NCI-H524 treated with DMSO at 0.1 percent for 48 hours (cell line): ENCODE results near the gene PI4K2A.

ENCODE experiments used
- DNase-seq: peaks from one replicate; lab custom pipeline; 2025; lab: John Stamatoyannopoulos, UW

Gene PI4K2A

DNA sequence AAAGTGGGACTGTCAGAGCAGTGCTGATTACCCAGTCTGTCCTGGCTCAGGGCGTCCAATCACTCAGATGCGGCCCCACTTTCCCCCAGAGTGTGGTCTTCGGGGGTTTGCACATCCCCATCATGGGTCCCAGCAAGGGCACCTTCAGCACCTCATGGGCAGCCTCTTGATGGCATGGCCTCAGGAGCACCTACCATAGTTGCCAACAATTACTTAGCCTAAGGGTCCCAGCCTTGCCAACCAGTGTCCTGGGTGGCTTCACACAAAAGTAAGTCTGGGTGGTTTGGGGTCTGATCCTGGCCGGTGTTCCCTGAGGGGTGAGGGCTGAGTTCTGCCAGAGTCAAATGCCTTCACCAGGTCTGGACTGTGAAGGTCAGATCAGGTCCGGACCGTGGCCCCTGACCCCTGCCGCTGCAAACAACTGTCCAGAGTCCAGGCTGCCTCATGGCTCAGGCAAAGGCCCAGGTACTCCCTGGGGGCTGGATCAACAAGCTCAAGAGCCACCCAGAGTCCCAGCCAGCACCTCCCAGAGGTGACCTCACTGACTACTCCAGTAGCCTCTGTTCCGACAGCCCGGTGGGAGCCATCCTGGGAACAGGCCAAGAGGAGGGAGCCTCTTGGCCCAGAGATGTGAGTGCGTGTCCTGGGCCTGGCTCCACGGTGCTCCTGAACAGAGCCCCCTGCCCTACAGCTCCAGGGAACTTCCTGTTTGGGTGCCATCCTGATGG is 66.8 kb downstream of the PI4K2A start:
- no peak for DNase-seq

DNA sequence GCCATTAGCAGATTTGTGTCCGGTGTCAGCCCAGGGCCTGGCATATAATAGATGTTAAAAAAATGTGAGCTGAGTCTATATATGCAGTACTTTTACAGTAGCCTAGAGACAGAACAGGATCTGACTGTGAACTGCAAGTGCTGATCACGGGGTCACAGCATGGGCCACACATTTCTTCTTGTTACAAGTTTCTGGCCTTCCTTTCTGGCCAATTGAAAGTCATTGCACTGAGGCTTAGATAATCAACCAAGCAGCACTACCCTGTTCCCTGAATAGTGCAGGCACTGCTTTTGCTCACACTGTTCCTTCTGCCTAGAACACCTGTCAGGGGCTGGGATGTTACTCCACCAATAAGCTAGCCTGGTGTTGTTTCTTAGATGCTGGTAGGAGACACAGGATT is 67.7 kb downstream of the PI4K2A start:
- DNase-seq = no peak

DNA sequence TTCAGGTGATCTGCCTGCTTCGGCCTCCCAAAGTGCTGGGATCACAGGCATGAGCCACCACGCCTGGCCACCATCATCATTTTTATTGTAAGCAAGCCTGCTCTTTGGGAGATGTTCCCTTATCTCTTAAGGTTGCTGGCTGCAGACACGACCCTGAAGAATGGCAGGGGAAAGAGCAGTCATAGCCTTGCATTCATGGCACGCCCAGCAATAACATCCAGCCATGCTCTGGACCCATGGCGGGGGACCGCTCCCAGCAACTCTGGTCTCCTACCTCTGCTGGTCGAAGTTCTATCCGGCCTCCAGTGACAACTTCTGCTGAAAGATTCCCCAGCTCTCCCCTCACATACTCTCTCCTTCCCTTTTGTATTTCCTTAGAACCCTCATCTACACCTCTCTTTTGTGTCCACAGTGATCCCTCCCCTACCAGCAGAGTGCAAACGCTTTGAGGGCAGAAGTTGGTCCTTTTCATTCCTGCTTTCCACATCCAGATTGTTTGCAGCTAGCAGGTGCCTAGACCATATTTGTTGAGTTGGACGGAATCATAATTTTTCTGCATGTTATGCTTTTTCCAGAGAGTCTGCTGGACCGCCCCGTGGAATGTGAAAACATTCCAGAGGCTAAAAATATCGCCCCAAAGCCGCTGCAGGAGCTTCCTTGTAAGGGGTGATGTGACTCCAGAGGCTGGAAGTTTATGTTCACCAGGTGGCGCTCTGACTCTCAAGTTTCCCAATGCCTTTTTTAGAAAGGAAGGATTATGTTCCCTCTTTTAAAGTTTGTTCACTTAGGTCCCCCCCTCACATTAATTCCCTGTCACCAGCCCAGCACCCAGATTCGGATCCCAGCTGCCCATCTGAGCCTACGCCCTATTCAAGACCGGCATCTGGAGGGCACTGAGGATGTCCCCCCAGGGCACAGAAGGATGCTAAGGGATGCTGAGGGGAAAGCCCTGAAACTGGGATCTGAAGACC is 68.8 kb downstream of the PI4K2A start:
- no peak for DNase-seq

DNA sequence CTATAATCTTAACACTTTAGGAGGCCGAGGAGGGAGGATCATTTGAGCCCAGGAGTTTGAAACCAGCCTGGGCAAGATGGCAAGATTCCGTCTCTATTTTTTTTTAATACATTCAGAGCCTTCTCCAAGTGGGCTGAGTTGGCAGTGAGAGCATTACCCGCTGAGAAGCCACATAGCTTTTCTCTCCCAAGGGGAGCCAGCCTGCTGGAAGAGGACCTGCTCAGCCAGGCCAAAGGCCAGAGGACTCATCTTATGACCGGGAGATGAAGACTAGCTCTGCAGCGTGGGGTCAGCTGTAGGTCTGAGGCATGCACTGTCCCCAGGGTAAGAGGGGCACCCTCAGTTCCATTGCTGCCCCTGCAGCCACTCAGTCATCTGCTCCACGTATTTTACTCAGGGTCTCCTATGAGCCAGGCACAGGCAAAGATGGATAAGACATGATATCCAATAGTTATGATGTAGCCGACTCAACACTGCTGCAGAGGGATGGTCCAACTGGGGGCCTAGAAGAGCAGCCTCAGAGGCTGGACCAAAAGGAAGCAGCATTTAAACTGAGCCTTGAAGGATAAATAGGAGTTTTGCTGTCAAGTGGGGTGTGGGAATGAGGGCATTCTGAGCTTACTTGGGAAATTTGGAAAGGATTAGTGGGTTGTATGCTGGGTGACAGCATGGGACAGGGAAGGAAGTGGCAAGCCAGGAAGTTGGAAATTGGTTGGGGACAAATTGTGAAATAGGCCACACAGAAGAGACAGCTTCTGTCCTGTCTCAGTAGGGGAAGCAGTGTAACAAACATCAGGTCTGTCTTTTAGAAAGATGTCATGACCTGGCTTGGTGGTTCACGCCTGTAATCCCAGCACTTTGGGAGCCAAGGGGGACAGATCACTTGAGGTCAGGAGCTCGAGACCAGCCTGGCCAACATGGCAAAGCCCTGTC is 71.4 kb downstream of the PI4K2A start:
- no peak for DNase-seq

DNA sequence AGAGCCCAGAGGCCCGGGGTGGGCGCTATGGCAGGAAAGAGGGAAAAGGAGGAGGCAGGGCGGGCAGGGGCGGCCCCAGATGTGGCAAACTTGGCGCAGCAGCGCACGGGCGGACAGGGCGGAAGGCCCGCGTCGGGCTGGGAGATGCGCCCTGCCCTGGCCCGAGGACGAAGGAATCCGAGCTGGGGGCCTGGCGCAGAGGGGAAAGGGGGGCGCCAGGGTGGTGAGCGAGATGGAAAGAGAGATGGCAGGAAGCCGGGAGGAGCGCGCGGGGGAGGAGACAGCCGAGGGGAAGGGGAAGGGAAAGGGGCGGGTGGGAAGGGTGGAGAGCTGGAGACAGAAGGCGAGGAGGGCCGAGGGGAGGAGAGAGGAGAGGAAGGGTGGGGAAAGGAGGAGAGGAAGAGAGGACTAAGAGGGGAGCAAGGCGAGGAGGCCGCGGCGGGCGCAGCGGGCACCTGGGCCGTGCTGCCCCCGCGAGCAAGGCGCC is 72.9 kb downstream of the PI4K2A start, which contains the start of gene MARVELD1:
TSS of gene MARVELD1 (plus strand) at position 392 of the 487 bp plus-strand sequence. CDS start 147 bp downstream, outside the sequence.
- no peak for DNase-seq

DNA sequence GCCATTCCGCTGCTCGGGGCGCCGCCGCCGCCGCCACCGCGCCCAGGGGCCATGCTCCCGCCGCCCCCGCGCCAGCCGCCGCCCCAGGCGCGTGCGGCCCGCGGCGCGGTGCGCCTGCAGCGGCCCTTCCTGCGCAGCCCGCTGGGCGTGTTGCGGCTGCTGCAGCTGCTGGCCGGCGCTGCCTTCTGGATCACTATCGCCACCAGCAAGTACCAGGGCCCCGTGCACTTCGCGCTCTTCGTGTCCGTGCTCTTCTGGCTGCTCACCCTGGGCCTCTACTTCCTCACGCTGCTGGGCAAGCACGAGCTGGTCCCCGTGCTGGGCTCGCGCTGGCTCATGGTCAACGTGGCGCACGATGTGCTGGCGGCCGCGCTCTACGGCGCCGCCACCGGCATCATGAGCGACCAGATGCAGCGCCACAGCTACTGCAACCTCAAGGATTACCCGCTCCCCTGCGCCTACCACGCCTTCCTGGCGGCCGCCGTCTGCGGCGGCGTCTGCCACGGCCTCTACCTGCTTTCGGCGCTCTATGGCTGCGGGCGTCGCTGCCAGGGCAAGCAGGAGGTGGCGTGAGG is 73.4 kb downstream of the PI4K2A start:
- no peak for DNase-seq

DNA sequence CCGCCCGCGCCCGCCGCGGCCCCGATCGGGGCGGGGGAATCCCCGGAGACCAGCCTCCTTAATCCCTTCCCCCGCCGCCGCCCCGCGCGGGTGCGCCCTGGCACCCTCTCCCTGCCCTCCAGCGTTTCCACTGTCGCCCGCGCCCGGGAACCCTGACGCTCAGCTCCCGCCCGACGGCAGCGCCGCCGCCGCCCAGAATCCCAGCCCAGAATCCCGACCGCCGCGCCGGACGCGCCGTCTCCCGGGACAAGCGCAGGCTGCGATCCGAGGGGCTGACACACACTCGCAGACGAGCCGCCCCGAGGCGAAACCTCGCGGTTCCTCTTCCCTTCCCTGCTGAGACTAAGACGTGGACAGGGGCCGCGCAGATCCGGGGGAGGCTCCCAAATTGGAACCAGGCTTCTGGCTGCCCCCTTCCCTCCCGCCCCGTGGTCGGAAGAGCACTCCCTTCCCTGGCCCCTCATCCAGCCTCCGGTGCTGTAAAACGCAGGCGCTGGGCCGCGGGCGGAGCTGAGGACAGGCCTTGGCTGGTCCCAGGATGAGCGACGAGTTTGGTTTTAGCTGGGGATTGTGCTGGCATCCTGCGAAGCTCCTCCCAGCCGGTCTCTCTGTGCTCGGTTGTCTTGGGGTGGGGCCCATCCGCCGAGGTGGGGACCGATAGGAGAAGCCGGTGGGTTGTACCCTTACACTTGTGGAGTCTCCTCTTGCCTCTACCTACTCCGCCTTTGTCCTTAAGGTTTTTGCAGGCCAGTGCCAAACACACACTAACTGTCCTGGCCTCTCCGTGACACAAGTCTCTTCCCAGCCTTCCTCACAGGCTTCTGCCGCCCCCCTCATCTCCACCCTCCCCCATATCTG is 74.2 kb downstream of the PI4K2A start:
- DNase-seq = no peak

DNA sequence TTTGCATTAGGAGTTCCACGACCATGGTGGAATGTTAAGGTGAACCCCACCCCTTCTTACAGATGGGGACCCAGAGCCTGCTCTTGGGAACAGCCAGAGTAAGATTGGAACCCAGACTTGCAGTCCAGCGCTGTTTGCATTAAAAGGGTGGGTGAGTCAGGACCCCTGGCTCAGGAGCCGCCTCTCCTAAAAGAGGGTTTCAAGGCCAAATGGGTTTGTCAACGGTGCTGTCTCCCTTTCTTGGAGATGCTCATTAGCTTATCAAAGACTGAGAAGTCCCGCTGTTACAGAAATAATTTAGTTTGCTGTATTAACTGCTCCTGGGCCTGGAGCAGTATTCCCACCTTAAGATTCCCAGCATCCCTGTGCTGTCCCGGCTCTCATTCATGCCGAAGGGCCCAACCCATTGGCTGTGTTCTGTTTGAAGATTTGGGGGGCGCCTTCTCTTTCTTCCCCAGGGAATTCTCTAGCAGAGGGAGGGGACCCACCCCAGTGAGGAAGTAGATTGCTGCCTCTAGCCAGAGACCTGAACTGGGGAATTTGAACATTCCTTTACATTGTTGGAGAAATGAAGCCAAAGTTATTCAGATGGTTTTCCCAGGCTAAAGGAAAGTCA is 74.9 kb downstream of the PI4K2A start:
- DNase-seq = no peak

DNA sequence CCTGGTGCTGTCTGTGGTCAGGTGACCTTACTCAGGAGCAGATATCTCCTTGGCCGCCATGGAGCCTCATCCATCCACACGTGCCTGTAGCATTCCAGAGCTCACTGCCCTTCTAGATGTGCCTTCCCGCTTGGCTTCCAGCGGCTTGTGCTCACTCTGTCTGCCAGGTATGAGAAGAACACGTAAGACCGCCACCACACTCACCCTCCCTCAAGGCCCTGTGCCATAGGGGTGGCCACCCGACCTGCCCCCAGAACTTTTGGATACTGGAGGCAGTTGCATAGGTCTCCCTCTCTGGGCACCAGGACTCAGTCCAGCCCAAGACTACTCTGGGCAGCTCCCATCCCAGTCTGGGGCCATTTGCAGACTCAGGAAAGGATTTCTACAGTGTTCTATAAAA is 77.2 kb downstream of the PI4K2A start:
- no peak for DNase-seq

DNA sequence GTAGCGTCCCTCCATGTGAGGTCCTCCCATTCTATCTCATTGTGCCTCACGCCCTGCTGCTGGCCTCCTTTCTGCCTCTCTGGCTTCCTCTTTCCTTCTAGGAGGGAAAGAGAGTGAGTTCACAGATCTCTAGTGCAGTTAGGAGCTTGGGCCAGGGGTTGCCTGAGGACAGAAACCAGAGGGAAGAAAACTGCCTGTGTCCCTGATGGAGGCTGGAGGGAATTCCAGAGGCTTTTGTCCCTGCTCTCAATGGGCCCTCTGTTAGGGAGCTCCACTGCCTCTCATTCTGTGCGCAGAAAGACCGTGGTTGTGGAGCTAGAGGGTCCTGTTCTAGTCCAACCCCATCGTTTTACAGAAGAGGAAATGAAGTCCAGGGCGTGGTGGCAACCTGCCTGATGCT is 77.7 kb downstream of the PI4K2A start:
- DNase-seq = no peak

DNA sequence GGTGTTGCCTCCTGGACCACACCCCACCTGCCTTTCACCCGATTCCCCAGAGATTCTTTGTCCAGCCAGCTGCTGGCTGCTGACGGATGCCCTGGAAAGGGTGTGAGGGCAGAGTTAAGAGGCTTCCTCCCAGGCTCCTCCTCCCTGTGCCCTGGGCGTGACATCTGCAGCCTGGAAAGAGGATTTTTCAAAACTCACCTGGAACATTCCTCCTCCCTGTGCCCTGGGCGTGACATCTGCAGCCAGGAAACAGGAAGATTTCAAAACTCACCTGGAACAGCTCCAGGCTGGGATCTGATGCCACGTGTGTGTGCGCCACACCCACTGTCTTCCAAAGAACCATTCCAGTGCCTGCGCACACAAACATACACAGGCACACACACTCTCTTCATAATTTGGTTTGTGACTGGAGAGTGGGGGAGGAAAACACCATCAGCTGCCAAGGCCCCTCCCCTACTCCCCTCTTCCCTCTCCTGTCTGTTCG is 78.2 kb downstream of the PI4K2A start:
- no peak for DNase-seq

DNA sequence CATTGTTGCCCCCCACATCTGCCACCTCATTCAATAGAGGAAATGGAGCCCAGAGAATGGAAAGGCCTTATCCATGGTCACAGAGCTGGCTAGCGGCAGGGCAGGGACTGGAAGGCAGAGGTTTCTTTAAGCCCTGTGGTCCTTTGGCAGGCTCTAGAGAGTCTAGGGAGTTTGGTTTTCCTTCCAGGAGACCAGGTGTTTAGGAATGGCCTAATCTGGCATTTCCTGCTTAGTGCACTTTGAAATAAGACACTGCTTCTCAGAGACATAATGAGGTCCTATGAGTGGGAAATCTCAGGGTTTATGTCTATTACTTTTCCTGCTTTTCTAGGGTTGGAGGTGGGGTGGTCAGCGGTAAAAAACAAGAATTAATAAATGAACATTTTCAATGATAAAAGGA is 79.1 kb downstream of the PI4K2A start:
- DNase-seq = no peak

DNA sequence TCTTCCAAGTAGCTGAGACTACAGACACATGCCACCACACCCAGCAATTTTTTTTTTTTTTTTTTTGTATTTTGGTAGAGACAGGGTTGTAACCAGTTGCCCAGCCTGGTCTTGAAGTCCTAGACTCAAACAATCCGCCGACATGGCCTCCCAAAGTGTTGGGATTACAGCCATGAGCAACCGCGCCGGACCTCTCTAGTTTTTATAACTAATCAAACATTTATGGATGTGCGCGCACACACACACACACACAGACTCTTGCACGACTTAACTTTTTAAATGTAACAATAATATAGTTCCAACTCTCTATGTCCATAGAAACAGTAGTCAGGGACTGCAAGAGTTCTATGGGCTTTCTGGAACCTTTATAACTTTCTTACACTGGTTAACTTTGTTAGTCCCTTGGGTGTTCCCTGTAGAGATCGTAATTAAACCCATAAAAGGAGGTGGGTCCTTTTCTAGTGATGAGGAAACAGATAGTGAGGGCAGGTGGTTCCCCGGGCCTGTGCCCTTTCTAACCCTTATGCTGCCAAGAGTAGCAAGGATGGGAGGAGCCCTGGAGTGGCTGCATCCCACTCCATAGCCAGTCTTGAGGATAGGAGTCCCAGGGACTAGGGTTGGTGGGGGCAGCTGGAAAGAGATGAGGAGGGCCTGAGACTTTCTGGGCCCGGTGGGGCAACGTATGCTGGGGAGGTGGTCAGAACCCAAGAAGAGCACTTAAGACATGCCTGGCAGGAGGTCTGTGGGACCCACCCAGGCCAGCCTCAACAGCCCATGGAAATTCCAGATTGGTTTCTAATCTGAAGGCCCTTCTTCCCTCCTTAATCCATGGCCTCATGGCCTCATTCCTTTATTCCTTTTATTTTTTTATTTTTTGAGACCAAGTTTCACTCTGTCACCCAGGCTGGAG is 81.7 kb downstream of the PI4K2A start:
- DNase-seq = no peak

DNA sequence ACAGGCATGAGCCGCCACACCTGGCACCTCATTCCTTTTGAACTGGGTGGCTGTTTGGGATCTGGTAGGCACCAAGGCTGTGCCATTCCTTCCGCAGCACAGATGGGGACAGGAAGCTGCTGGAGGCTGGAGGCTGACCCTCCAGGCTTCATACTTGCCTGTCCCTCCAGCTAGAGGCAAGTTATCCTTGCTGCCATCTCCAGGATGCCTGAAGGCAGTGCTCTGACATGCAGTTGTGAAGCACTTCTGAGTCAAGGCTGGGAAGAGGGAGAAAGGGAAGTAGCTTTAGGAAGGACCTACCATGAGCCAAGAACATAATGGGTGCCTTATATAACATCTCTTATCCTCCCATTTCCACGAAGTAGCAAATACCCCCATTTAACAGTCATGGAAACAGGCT is 82.5 kb downstream of the PI4K2A start:
- no peak for DNase-seq

DNA sequence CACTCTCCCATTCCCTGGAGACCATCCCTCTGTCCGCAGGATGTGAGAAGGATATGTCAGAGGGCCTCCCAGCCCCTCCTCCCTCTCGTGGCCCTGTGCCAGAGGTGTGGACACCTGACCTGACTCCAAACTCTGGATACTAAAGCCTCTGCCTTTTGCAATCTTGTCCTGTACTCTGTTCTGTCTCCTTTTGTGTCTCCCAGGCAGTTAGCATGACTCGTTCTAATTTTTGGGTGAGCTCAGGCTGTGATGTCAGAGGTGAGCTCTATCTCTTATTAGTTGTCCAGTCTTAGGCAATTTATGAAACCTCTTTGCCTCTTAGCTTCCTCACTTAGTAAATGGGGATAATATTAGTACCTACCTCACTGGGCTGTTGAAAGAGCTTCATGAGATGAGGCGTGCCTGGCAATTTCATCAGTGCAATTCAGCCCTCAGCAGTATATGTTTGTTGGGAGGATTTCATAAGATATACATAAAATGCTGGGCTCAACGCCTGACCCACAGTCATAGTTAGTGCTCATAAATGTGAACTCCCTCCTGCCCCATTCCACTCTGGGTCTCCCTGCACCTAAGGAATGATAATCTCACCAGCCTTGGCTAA is 84.0 kb downstream of the PI4K2A start:
- DNase-seq = no peak
